Fibroblast of pulmonary artery (primary cell): ENCODE data around the gene BCKDHB.

Experiments
- DNase-seq: peaks from one replicate; pipeline ENCODE4 v3.0.0-alpha.2; 2010; ENCODE audit warnings: low read depth
- H3K4me3 ChIP-seq: replicated peaks from 2 replicates; pipeline ENCODE4 v1.5.1; 2011; ENCODE audit warnings: low read depth, mild to moderate bottlenecking, control low read depth, low read length, moderate library complexity
- CTCF ChIP-seq: IDR thresholded peaks from 2 replicates; pipeline ENCODE4 v1.5.1; 2011; ENCODE audit warnings: mild to moderate bottlenecking, control low read depth, low read length, inconsistent platforms; ENCODE audit errors: missing control alignments

Gene BCKDHB

GRCh38 chr6:80165143-80165542 lies 58.7 kb downstream of the BCKDHB start:
- DNase-seq = peak; percentile 41
- H3K4me3 ChIP-seq = no peak overlapping the region
- no peak for TF ChIP-seq CTCF

GRCh38 chr6:80165819-80166218 lies 59.3 kb downstream of the BCKDHB start:
- no peak for TF ChIP-seq CTCF
- no peak for DNase-seq
- H3K4me3 ChIP-seq = no peak overlapping the region

- DNase-seq = no peak
These were observed 64.0 kb downstream of the BCKDHB start for GRCh38 chr6:80170433-80170832.

GRCh38 chr6:80173411-80173810 lies 66.9 kb downstream of the BCKDHB start:
- H3K4me3 ChIP-seq = no peak overlapping the region
- peak; percentile 41 for DNase-seq
- TF ChIP-seq CTCF = no peak

More at GRCh38 chr6:80170433-80170832, 64.0 kb downstream of the BCKDHB start:
- no peak overlapping the region for H3K4me3 ChIP-seq
- TF ChIP-seq CTCF = no peak

GRCh38 chr6:80174900-80175572 lies 68.6 kb downstream of the BCKDHB start:
- no peak overlapping the region for H3K4me3 ChIP-seq
- peak; percentile 63 for DNase-seq
- TF ChIP-seq CTCF = no peak

GRCh38 chr6:80179695-80180094 lies 73.2 kb downstream of the BCKDHB start:
- DNase-seq = no peak

More at GRCh38 chr6:80179695-80180094, 73.2 kb downstream of the BCKDHB start:
- no peak overlapping the region for H3K4me3 ChIP-seq
- no peak for TF ChIP-seq CTCF
